Measurements from ENCODE around the gene POU6F2.

Gene POU6F2, protein sequence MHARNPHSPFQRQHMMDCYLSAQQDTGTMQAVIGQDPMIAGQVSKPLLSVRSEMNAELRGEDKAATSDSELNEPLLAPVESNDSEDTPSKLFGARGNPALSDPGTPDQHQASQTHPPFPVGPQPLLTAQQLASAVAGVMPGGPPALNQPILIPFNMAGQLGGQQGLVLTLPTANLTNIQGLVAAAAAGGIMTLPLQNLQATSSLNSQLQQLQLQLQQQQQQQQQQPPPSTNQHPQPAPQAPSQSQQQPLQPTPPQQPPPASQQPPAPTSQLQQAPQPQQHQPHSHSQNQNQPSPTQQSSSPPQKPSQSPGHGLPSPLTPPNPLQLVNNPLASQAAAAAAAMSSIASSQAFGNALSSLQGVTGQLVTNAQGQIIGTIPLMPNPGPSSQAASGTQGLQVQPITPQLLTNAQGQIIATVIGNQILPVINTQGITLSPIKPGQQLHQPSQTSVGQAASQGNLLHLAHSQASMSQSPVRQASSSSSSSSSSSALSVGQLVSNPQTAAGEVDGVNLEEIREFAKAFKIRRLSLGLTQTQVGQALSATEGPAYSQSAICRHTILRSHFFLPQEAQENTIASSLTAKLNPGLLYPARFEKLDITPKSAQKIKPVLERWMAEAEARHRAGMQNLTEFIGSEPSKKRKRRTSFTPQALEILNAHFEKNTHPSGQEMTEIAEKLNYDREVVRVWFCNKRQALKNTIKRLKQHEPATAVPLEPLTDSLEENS
- long read RNA-seq = 0 reads

GRCh38 chr7:38977685-38978084 lies at the start of gene POU6F2:
TSS of gene POU6F2 (plus strand) at chr7:38977909. CDS start at chr7:38977954, 45 bp downstream.
- Histone ChIP-seq H3K4me3 (replicated peaks; ENCODE audit: insufficient read depth, low read length) (no peak within 1 kb of the TSS), H3K27me3 (ENCODE audit: insufficient read depth, poor library complexity, severe bottlenecking) (peaks cover 20% of the 10 kb centered on the region), H3K27ac (replicated peaks) (no peak within 1 kb of the TSS)
- TF ChIP-seq GABPA (IDR thresholded peaks at IDR 0.05; ENCODE audit: low read depth) (no peak), CTCF (IDR thresholded peaks at IDR 0.05; ENCODE audit: insufficient read depth, low read length) (no peak), POLR2AphosphoS5 (IDR thresholded peaks at IDR 0.05; ENCODE audit: low read depth) (no peak), REST (IDR thresholded peaks at IDR 0.05; ENCODE audit: insufficient replicate concordance, low read depth) (no peak), SPI1 (IDR thresholded peaks at IDR 0.05; ENCODE audit: borderline replicate concordance, low read depth) (no peak)
- no peak for DNase-seq (ENCODE audit: low read depth in 1 of 2, low spot score in 1 of 2)

- DNase-seq (ENCODE audit: low read depth in 1 of 2, low spot score in 1 of 2) = no peak
- Histone ChIP-seq H3K27me3 (ENCODE audit: insufficient read depth, poor library complexity, severe bottlenecking) (peaks cover 5% of the 10 kb centered on the region), H3K4me3 (replicated peaks; ENCODE audit: insufficient read depth, low read length) (no peak overlapping the region), H3K27ac (replicated peaks) (no peak overlapping the region)
- TF ChIP-seq GABPA (IDR thresholded peaks at IDR 0.05; ENCODE audit: low read depth) (no peak), CTCF (IDR thresholded peaks at IDR 0.05; ENCODE audit: insufficient read depth, low read length) (no peak), SPI1 (IDR thresholded peaks at IDR 0.05; ENCODE audit: borderline replicate concordance, low read depth) (no peak), REST (IDR thresholded peaks at IDR 0.05; ENCODE audit: insufficient replicate concordance, low read depth) (no peak), POLR2AphosphoS5 (IDR thresholded peaks at IDR 0.05; ENCODE audit: low read depth) (no peak)
Observed at GRCh38 chr7:38928506-38928905, 49.2 kb upstream of the POU6F2 start.

- no peak overlapping the region for H3K27ac ChIP-seq (replicated peaks)
- TF ChIP-seq POLR2AphosphoS5 (IDR thresholded peaks at IDR 0.05; ENCODE audit: low read depth) = no peak
- peak; percentile 58; the same call in 1 of the 2 replicates for TF ChIP-seq SPI1 (IDR thresholded peaks at IDR 0.05; ENCODE audit: borderline replicate concordance, low read depth)
- peak; percentile 28 for DNase-seq (ENCODE audit: low read depth in 1 of 2, low spot score in 1 of 2)
- peaks cover 5% of the 10 kb centered on the region for H3K27me3 ChIP-seq (ENCODE audit: insufficient read depth, poor library complexity, severe bottlenecking)
- no peak overlapping the region for H3K4me3 ChIP-seq (replicated peaks; ENCODE audit: insufficient read depth, low read length)
Observed at GRCh38 chr7:38929460-38930171, 48.1 kb upstream of the POU6F2 start.

Measured in HL-60 (cell line).